ENCODE data around the gene NOTCH1.

NOTCH1 gene

DNA sequence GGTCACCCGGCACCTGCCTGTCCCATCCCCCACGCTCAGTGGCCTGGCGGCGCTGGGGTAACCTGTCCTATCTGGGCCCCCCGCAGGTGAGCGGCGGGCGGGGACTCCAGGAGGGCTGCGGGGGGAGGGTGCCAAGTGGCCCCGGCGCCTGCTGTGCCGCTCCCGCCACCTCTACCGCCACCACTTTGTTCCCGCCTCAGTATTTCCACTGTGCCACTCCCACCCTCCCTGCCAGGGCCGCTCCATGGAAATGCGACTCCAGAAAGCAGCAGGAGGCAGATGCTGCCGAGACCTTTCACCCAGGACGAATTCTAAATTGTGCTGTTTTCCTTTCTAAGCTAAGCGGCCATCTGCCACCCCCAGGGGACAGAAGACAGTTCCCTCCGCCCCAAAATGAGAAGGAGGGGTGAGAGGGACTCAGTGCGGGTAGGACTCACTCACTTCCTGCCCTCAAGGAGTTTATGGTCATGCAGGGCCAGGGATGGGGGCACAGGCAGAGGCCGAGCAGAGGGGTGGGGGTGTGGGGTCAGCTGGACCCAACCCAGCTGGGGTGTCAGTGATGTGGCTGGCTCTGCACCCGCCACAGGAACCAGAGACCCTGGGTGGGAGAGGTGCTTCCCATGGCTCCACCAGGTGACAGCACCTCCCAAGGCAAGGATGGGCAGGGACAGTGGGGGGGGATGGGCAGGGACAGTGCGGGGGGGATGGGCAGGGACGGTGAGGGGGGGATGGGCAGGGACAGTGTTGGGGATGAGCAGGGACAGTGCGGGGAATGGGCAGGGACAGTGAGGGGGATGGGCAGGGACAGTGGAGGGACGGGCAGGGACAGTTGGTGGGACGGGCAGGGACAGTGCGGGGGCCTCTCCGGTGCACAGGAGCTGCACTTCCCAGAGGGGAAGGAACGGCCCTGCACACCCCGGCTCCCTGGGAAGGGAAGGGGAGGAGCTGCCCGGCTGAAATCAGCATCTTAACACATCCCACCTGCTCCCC, 17.8 kb downstream of the NOTCH1 start:
- Histone ChIP-seq H3K27ac (ENCODE audit: extremely low read depth, low read depth, low read length) (no peak overlapping the region), H3K4me3 (ENCODE audit: low read depth, low read length) (no peak overlapping the region), H3K36me3 (ENCODE audit: control insufficient read depth in 2 of 2, insufficient read depth in 1 of 2, low read length in 2 of 2) (peaks cover 0 to 4% of the 10 kb centered on the region in 2 experiments; a peak in 1 of 3 replicates), H3K4me1 (ENCODE audit: control insufficient read depth, insufficient read depth, low read length) (0 out of 2 replicates have a peak, but pooled peaks cover 4% of the 10 kb centered on the region), H3K9me3 (ENCODE audit: control insufficient read depth, insufficient read depth, low read depth, low read length) (no peaks in the 10 kb centered on the region)
- CTCF ChIA-PET: interaction anchor here (1.1 to 1.6 kb wide), 2 partner anchors 42 to 97 kb away, joined by 3 to 4 read pairs; no protein-coding TSS in a partner anchor
- POLR2A ChIA-PET: interaction anchor here (0.6 to 1.2 kb wide), 3 partner anchors 12 to 723 kb away, joined by 3 to 6 read pairs (median 4); partner anchors contain the start of gene STPG3
- TF ChIP-seq ZNF10 (tag by site-specific recombination; IDR thresholded peaks at IDR 0.05) (peak; percentile 66), ZSCAN30 (tag by site-specific recombination; IDR thresholded peaks at IDR 0.05) (0 out of 2 replicates have a peak, but pooled peaks have one; percentile 17), KLF17 (tag by site-specific recombination; IDR thresholded peaks at IDR 0.05) (peak; percentile 95), ZNF140 (tag by site-specific recombination; IDR thresholded peaks at IDR 0.05) (no peak), ZNF354C (tag by site-specific recombination; IDR thresholded peaks at IDR 0.05; ENCODE audit: borderline replicate concordance, low read depth) (no peak), ZNF391 (tag by site-specific recombination; IDR thresholded peaks at IDR 0.05; ENCODE audit: borderline replicate concordance, low read depth) (no peak), MYNN (tag by site-specific recombination; IDR thresholded peaks at IDR 0.05; ENCODE audit: borderline replicate concordance) (no peak), ZIC2 (tag by site-specific recombination; IDR thresholded peaks at IDR 0.05) (peak; percentile 95), ZSCAN5A (tag by site-specific recombination; IDR thresholded peaks at IDR 0.05) (no peak), ZNF596 (tag by site-specific recombination; IDR thresholded peaks at IDR 0.05) (0 out of 2 replicates have a peak, but pooled peaks have one; percentile 33), ZNF23 (tag by site-specific recombination; IDR thresholded peaks at IDR 0.05; ENCODE audit: borderline replicate concordance) (no peak), ZBTB8A (tag by site-specific recombination; IDR thresholded peaks at IDR 0.05) (peak; percentile 61; the same call in 1 of the 2 replicates), KLF1 (tag by site-specific recombination; IDR thresholded peaks at IDR 0.05) (peak; percentile 79), SP2 (tag by site-specific recombination; IDR thresholded peaks at IDR 0.05) (peak; percentile 36; the same call in 1 of the 2 replicates), ZNF600 (tag by site-specific recombination; IDR thresholded peaks at IDR 0.05) (peak; percentile 46; the same call in 1 of the 2 replicates), ZNF610 (tag by site-specific recombination; IDR thresholded peaks at IDR 0.05; ENCODE audit: borderline replicate concordance) (peak; percentile 94), ZFHX2 (tag by site-specific recombination; conservative IDR thresholded peaks at IDR 0.05) (0 out of 2 replicates have a peak, but pooled peaks have one; percentile 27), IKZF3 (tag by site-specific recombination; IDR thresholded peaks at IDR 0.05) (peak; percentile 60; the same call in 1 of the 2 replicates), ZNF548 (tag by site-specific recombination; IDR thresholded peaks at IDR 0.05) (no peak), PRDM1 (tag by site-specific recombination; IDR thresholded peaks at IDR 0.05) (peak; percentile 49; the same call in 1 of the 2 replicates), ZFP69B (tag by site-specific recombination; IDR thresholded peaks at IDR 0.05) (no peak), WT1 (tag by site-specific recombination; IDR thresholded peaks at IDR 0.05) (peak; percentile 61)
- TF ChIP-seq, protein P1, sequence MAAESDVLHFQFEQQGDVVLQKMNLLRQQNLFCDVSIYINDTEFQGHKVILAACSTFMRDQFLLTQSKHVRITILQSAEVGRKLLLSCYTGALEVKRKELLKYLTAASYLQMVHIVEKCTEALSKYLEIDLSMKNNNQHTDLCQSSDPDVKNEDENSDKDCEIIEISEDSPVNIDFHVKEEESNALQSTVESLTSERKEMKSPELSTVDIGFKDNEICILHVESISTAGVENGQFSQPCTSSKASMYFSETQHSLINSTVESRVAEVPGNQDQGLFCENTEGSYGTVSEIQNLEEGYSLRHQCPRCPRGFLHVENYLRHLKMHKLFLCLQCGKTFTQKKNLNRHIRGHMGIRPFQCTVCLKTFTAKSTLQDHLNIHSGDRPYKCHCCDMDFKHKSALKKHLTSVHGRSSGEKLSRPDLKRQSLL (tag by site-specific recombination; IDR thresholded peaks at IDR 0.05): no peak
- TF ChIP-seq, protein P2, sequence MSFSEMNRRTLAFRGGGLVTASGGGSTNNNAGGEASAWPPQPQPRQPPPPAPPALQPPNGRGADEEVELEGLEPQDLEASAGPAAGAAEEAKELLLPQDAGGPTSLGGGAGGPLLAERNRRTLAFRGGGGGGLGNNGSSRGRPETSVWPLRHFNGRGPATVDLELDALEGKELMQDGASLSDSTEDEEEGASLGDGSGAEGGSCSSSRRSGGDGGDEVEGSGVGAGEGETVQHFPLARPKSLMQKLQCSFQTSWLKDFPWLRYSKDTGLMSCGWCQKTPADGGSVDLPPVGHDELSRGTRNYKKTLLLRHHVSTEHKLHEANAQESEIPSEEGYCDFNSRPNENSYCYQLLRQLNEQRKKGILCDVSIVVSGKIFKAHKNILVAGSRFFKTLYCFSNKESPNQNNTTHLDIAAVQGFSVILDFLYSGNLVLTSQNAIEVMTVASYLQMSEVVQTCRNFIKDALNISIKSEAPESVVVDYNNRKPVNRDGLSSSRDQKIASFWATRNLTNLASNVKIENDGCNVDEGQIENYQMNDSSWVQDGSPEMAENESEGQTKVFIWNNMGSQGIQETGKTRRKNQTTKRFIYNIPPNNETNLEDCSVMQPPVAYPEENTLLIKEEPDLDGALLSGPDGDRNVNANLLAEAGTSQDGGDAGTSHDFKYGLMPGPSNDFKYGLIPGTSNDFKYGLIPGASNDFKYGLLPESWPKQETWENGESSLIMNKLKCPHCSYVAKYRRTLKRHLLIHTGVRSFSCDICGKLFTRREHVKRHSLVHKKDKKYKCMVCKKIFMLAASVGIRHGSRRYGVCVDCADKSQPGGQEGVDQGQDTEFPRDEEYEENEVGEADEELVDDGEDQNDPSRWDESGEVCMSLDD (tag by site-specific recombination; IDR thresholded peaks at IDR 0.05): peak; percentile 43; the same call in 1 of the 2 replicates
- TF ChIP-seq, protein P3, sequence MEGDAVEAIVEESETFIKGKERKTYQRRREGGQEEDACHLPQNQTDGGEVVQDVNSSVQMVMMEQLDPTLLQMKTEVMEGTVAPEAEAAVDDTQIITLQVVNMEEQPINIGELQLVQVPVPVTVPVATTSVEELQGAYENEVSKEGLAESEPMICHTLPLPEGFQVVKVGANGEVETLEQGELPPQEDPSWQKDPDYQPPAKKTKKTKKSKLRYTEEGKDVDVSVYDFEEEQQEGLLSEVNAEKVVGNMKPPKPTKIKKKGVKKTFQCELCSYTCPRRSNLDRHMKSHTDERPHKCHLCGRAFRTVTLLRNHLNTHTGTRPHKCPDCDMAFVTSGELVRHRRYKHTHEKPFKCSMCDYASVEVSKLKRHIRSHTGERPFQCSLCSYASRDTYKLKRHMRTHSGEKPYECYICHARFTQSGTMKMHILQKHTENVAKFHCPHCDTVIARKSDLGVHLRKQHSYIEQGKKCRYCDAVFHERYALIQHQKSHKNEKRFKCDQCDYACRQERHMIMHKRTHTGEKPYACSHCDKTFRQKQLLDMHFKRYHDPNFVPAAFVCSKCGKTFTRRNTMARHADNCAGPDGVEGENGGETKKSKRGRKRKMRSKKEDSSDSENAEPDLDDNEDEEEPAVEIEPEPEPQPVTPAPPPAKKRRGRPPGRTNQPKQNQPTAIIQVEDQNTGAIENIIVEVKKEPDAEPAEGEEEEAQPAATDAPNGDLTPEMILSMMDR (tag by site-specific recombination; IDR thresholded peaks at IDR 0.05): no peak
- TF ChIP-seq, protein P4, sequence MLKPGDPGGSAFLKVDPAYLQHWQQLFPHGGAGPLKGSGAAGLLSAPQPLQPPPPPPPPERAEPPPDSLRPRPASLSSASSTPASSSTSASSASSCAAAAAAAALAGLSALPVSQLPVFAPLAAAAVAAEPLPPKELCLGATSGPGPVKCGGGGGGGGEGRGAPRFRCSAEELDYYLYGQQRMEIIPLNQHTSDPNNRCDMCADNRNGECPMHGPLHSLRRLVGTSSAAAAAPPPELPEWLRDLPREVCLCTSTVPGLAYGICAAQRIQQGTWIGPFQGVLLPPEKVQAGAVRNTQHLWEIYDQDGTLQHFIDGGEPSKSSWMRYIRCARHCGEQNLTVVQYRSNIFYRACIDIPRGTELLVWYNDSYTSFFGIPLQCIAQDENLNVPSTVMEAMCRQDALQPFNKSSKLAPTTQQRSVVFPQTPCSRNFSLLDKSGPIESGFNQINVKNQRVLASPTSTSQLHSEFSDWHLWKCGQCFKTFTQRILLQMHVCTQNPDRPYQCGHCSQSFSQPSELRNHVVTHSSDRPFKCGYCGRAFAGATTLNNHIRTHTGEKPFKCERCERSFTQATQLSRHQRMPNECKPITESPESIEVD (tag by site-specific recombination; IDR thresholded peaks at IDR 0.05): peak; percentile 64
